Heart left ventricle (tissue), 16 donors: ENCODE data around the gene FGFRL1. TPM values are rescaled to one million over a fixed set of nuclear protein-coding genes. Genes with fewer than 3 reads are reported as not detected.

Experiments
- ATAC-seq, 4 donors: fragments of 200-7000 bp; cut with Tn5 transposase; one replicate each; pipeline ENCODE4 v1.9.1; 2020 to 2022; ENCODE audit warnings: moderate library complexity in 4 of 4, mild to moderate bottlenecking in 3 of 4, moderate number of reproducible peaks in 1 of 4
- DNase-seq, 5 donors: peaks; one replicate each; pipeline ENCODE4 v3.0.0-alpha.2; 2020
- H3K27ac ChIP-seq, 12 donors: fragments of 200-600 bp; sonication (generic) in 4 of 12; one replicate each; pipeline versions ENCODE4 v1.5.0 to v1.8.0; 2016 to 2022; ENCODE audit warnings: mild to moderate bottlenecking in 2 of 12
- H3K27me3 ChIP-seq, 9 donors: fragments of 200-600 bp; sonication (generic) in 2 of 9; one replicate each; pipeline versions ENCODE4 v1.5.1 to v1.8.0; 2016 to 2022; ENCODE audit warnings: mild to moderate bottlenecking in 3 of 9
- H3K36me3 ChIP-seq, 9 donors: fragments of 200-600 bp; sonication (generic) in 2 of 9; one replicate each; pipeline versions ENCODE4 v1.5.0 to v1.8.0; 2018 to 2022; ENCODE audit warnings: mild to moderate bottlenecking in 2 of 9
- H3K4me1 ChIP-seq, 12 donors: fragments of 200-600 bp; sonication (generic) in 4 of 12; one replicate each; pipeline versions ENCODE4 v1.5.0 to v1.8.0; 2016 to 2022; ENCODE audit warnings: mild to moderate bottlenecking in 3 of 12
- H3K4me3 ChIP-seq, 12 donors: fragments of 200-600 bp; sonication (generic) in 4 of 12; one replicate each; pipeline versions ENCODE4 v1.5.0 to v1.8.0; 2017 to 2022; ENCODE audit warnings: mild to moderate bottlenecking in 9 of 12, moderate library complexity in 4 of 12
- H3K9me3 ChIP-seq, 12 donors: fragments of 200-600 bp; sonication (generic) in 4 of 12; one replicate each; pipeline versions ENCODE4 v1.5.0 to v1.8.0; 2016 to 2022; ENCODE audit warnings: mild to moderate bottlenecking in 1 of 12
- CTCF ChIP-seq, 12 donors: fragments of 200-600 bp; sonication (generic) in 4 of 12; IDR thresholded peaks; one replicate each; pipeline versions ENCODE4 v1.5.0 to v1.8.0; 2018 to 2022; ENCODE audit warnings: antibody characterized with exemption in 12 of 12, mild to moderate bottlenecking in 5 of 12
- POLR2A ChIP-seq, 2 donors: fragments of 450-650 bp; IDR thresholded peaks; one replicate each; pipeline ENCODE4 v1.6.1; 2017; ENCODE audit warnings: antibody characterized with exemption in 2 of 2, mild to moderate bottlenecking in 2 of 2, moderate library complexity in 2 of 2
- WGBS, 4 donors: extraction: QIAGEN DNeasy Blood & Tissue Kit in 2 of 4; methylation state at CpG; one replicate each; pipeline versions ENCODE4 v1.1.5 to v1.1.7; 2013 to 2018; 5-methylcytosine and 5-hydroxymethylcytosine counted together
- intact Hi-C, 10 donors: fragments of 100-400 bp; cut with DNase I; formaldehyde crosslinking; loops; one replicate each; pipeline versions ENCODE4 v1.11.1 to v1.14.2; 2022
- long read RNA-seq, 3 donors: library from polyadenylated mRNA; unstranded; transcript quantifications; one replicate each; pipeline ENCODE4 v2.0.0, GENCODE V29; 2020 to 2021
- polyA plus RNA-seq, 2 donors: library from polyadenylated mRNA; stranded (reverse); fragments of 200-250 nt; gene quantifications; one replicate each; pipeline ENCODE4 v1.2.3, GENCODE V29; 2013
- total RNA-seq, 9 donors: library from RNA; depleted of rRNA in 2 of 9; stranded (reverse); fragments of >200 nt in 2 of 9; fragmentation: NEBNext Ultra II Directional in 3 of 9; extraction: Animal tissue kit (Norgen Biotek cat#: 25700) in 3 of 9; gene quantifications; one replicate each; pipeline versions ENCODE4 v1.1.0 to v1.2.4, GENCODE V29; 2016 to 2023
- donor health status: ischemic (EF 13 %, LVEDD 7.1; RV severe dilation, severe dysfunction).
- donor health status: healthy with polysubstance abuse.
- donor health status: DM: no; HTN: yes; CAD: no.
- donor health status: DM: no; HTN: no; CAD: no.
- donor health status: ischemic (EF 25% LVEDD 6.9; RV normal size, moderate dysfunction).
- donor health status: ischemic (EF 25% LVEDD 5.7; RV mildly dilated, moderate dysfunction).
- donor health status: healthy.
- donor health status: DM: yes; HTN: yes; CAD: no.
- donor health status: ischemic (EF 35%, LVEDD 5.7; RV mildly dilated, moderate dysfunction).
- donor health status: nonischemic (EF 11% LVEDD 7.7; RV severe dilation, severe dysfunction).
- donor health status: DM: yes; HTN: yes; CAD: no.
- donor health status: PGD.
- donor health status: ischemic (EF 29% LVEDD 5.4; RV normal size, mild dysfunction).
- donor health status: nonischemic (EF 23%, LVEDD 6.1; RV moderate dilation, normal function).

The FGFRL1 gene, protein sequence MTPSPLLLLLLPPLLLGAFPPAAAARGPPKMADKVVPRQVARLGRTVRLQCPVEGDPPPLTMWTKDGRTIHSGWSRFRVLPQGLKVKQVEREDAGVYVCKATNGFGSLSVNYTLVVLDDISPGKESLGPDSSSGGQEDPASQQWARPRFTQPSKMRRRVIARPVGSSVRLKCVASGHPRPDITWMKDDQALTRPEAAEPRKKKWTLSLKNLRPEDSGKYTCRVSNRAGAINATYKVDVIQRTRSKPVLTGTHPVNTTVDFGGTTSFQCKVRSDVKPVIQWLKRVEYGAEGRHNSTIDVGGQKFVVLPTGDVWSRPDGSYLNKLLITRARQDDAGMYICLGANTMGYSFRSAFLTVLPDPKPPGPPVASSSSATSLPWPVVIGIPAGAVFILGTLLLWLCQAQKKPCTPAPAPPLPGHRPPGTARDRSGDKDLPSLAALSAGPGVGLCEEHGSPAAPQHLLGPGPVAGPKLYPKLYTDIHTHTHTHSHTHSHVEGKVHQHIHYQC
- total RNA-seq (10 to 100 TPM; 23.6 to 90.7 (median 30.6) TPM), polyA plus RNA-seq (10 to 100 TPM; 26.9 to 47.1 TPM)
- long read RNA-seq, donor 1, partial matches to known transcripts, result 21 of 27 reads
- long read RNA-seq, donor 1, other reads (novel, unspliced or antisense), result 2 of 27 reads
- long read RNA-seq, donor 2, partial matches to known transcripts, result 13 of 13 reads
- long read RNA-seq, donor 2, other reads (novel, unspliced or antisense), result 0 of 13 reads
- long read RNA-seq, donor 3, transcript FGFRL1-205 (7 exons, 2,304 nt), result major isoform, 5 of 36 reads
- long read RNA-seq, donor 3, partial matches to known transcripts, result 7 of 36 reads
- long read RNA-seq, donor 3, other reads (novel, unspliced or antisense), result 24 of 36 reads

GRCh38 chr4:1011022-1011665 is at the start of gene FGFRL1:
TSS of gene FGFRL1 (plus strand) at chr4:1011626. CDS start at chr4:1012486, 860 bp downstream.
- ATAC-seq, result peak; percentile 68 to 83 (median 70)
- intact Hi-C loops, result no loop called here
- Histone ChIP-seq H3K9me3 (no peaks in the 10 kb centered on the region), H3K4me1 (peaks cover 0 to 31% (median 22%) of the 10 kb centered on the region in 12 donors), H3K36me3 (no peaks in the 10 kb centered on the region), H3K27ac (peak within 1 kb of the TSS in 8 of 12 donors; percentile 6 to 76 (median 42)), H3K4me3 (peak within 1 kb of the TSS; percentile 23 to 72 (median 62)), H3K27me3 (peaks cover 0 to 29% (median 8%) of the 10 kb centered on the region in 9 donors)
- 0 to 4% (median 1%) methylated on average over 3 to 89 of the region's 89 CpGs for WGBS, 4 donors
- no peak for TF ChIP-seq CTCF (IDR thresholded peaks at IDR 0.05)
- TF ChIP-seq POLR2A (IDR thresholded peaks at IDR 0.05), result no peak
- DNase-seq, result peak; percentile 93 to 96 (median 94)

GRCh38 chr4:962231-963208 is 48.9 kb upstream of the FGFRL1 start:
- Histone ChIP-seq H3K4me3 (no peak overlapping the region), H3K4me1 (peaks cover 0 to 3% (median 0%) of the 10 kb centered on the region in 12 donors), H3K9me3 (no peaks in the 10 kb centered on the region), H3K36me3 (peaks cover 0 to 85% (median 13%) of the 10 kb centered on the region in 9 donors), H3K27me3 (peaks cover 0 to under 1% (median 0%) of the 10 kb centered on the region in 9 donors), H3K27ac (no peak overlapping the region)
- TF ChIP-seq POLR2A (IDR thresholded peaks at IDR 0.05) (no peak), CTCF (IDR thresholded peaks at IDR 0.05) (no peak)
- intact Hi-C loops, result no loop called here
- ATAC-seq (no peak), DNase-seq (peak in 1 of 5 donors; percentile 64)
- WGBS, 4 donors, result 92 to 94% (median 93%) methylated on average over 25 to 54 of the region's 54 CpGs

GRCh38 chr4:963276-964225 is 47.9 kb upstream of the FGFRL1 start:
- Histone ChIP-seq H3K27me3 (peaks cover 0 to 11% (median 0%) of the 10 kb centered on the region in 9 donors), H3K36me3 (peaks cover 0 to 75% (median 10%) of the 10 kb centered on the region in 9 donors), H3K4me3 (no peak overlapping the region), H3K9me3 (no peaks in the 10 kb centered on the region), H3K4me1 (peaks cover 0 to 12% (median 0%) of the 10 kb centered on the region in 12 donors), H3K27ac (no peak overlapping the region)
- DNase-seq (peak in 1 of 5 donors; percentile 61), ATAC-seq (no peak)
- 94 to 96% (median 95%) methylated on average over 22 to 39 of the region's 39 CpGs for WGBS, 4 donors
- TF ChIP-seq CTCF (IDR thresholded peaks at IDR 0.05) (no peak), POLR2A (IDR thresholded peaks at IDR 0.05) (no peak)
- intact Hi-C loops, result no loop called here
